Hematopoietic multipotent progenitor cell treated with erythropoietin and hydrocortisone succinate and interleukin-3 and kit ligand, for 8 days (in vitro differentiated cells): Measurements from ENCODE around the gene TBC1D2B.
"Not testable (repeated sequence)": the region's sequence is repeated elsewhere in the genome, so short reads cannot be mapped to it uniquely, and the experiment has no call there.

Experiments used
- DNase-seq: peaks from one replicate; pipeline ENCODE4 v3.0.0-alpha.2; 2015

Gene TBC1D2B

DNA sequence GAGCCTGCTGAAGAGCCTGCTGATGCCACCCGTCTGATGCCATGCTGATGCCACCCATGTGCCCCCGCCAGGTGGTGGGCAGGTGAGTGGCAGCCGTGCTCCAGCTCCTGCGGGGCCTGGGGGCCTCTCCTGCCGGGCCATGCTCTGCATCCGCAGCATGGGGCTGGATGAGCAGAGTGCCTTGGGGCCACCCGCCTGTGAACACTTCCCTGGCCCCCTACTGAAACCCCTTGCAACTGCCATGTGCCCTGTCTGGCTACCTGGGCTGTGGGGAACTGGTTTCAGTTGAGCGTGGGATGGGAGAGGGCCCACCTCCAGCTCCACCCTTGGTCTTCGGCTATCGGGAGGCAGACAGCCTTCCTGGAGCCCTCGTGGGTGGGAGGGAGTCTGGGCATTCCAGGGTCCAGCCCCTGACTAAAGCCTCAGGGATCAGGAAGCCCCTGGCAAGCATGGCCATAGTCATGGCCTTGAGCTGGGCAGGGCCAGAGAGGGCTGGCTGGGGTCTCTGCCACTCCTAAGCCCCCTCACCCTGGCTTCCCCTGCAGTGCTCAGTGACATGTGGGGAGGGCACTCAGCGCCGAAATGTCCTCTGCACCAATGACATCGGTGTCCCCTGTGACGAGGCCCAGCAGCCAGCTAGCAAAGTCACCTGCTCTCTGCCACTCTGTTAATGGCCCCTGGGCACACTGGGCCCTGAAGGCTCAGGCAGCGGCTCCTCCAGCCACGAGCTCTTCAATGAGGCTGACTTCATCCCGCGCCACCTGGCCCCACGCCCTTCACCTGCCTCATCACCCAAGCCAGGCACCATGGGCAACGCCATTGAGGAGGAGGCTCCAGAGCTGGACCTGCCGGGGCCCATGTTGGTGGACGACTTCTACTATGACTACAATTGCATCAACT lies 92.2 kb downstream of the TBC1D2B start:
- no peak for DNase-seq

DNA sequence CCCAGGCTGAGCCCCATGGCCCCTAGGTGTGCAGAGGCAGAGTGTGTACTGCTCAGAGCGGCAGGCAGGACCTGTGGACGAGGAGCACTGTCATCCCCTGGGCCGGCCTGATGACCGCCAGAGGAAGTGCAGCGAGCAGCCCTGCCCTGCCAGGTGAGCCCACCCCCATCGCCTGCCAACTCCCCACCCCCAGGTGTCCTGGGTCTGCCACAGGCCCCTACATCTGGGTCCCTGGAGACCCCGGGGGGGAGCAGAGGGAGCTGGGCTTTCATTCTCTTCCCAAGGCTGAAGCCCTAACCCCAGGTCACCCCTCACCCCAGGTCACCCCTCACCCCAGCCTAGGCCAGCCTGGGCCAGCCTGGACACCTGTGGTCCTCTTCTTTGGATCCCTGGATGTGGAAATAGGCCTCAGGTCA lies 93.1 kb downstream of the TBC1D2B start:
- no peak for DNase-seq

DNA sequence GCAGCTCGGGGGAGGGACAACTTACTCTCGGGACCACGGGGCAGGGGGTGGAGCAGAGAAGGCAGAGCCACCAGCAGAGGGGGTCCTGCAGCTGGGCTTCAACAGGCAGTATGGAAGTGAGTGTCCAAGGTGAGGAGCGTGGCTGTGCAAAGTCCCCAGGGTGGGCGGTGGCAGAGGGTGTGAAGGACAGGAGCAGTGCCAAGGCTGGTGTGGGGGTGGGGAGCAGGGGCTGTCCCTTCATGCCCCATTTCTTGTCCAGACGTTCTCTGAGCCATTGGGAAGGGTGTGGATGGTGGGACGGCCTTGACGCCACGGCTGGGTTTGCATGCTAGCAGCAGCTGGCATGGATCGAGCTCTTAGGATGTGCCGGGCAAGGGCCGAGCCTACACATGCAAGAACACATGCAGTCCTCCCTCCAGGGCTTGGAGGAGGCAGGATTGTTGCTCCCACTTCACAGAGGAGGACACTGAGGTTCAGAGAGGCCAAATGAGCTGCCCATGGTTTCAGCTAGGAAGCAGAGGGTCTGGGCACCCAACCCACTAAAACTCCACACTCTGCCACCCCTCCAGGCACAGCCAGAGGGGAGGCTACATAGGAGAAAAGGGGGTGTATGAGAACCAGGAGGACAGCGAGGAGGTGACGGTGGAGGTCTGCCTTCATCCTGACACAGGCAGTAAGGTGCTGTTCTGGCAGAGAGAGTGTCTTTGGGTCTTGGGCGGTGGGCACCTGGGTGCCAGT lies 93.6 kb downstream of the TBC1D2B start:
- no peak for DNase-seq

DNA sequence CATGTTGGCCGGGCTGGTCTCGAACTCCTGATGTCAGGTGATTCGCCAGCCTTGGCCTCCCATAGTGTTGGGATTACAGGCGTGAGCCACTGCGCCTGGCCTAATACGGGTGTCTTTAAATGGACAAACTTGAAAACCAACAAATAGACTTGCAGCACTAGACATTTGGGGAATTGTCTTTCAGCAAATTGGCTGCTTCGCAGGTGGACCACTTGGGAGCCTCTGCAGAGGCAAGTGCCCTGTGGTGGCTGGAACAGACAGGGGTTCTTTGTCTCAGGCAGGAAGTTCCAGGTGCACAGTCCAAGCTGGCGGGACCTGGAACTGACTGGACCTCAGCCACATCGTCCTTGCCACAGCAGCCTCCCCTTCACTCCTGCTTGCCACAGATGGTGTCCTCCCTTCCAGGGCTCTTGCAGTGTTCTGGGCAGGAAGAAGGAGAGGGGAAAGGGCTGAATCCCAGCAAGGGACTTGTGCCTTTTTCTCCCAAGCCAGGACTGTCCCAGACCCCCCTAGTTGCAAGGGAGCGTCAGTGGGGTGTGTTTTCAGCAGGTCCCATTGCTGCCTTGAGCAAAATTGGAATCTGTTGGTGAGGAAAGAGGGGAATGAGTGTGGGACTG lies 94.3 kb downstream of the TBC1D2B start:
- no peak for DNase-seq

DNA sequence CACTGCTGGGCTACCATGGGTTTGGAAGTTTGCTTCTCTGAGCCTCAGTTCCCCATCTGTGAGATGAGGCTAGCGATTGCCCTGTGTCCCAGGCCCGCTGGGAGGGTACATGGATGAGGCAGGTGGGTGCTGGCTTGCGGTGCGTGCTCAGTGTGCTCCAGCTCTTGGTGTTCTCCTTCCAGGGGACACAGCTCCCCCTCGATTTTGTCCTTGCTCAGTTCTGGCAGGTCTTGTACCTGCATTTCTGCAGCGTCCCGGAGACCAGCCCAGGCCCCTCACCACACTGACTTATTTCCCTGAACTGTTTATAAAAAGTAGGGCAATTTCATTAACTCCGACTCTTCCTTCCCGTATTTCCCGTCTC lies 95.4 kb downstream of the TBC1D2B start:
- DNase-seq = no peak

DNA sequence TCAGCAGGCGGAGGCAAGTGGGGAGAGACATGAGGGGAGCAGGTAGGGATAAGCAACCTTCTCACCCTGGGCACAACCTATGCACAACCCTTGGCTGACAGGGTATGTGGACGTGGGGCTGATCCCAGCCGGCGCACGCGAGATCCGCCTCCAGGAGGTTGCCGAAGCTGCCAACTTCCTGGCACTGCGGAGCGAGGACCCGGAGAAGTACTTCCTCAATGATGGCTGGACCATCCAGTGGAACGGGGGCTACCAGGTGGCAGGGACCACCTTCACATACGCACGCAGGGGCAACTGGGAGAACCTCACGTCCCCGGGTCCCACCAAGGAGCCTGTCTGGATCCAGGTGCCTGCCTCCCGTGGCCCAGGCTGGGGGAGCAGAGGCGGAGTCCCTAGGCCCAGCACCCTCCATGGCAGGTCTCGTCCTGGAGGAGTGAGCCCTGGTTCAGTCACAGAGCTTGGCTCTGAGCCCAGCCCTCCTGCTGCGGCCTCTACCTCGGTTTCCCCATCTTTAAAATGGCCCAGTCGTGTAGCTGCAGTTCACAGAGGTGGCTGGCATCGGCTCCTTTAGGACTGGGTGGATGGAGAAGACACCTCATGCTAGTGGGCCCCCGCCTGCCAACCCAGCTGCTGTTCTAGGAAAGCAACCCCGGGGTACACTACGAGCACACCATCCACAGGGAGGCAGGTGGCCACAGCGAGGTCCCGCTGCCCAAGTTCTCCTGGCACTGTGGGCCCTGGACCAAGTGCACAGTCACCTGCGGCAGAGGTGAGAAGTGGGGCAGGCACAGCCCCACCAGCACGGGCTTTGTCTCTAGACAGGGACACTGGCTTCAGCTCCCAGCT lies 96.0 kb downstream of the TBC1D2B start:
- DNase-seq = no peak

DNA sequence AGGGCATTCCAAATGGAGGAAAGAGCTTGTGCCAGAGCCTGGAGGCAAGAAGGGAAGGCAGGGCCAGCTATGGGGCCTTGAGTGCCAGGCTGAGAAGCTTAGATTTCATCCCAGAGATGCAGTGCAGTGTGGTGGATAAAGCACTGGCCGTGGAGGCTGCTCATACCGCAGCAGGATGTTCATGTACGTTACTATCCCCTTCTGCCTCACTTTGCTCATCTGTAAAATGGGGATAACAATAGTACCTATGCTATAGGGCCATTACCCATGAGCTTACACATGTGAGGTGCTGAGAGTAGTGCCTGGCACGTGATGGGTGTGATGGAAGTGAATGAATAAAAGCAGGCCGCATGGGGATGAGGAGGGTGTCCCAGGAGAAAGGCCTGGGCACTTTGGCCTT lies 96.8 kb downstream of the TBC1D2B start:
- not testable (repeated sequence) for DNase-seq

DNA sequence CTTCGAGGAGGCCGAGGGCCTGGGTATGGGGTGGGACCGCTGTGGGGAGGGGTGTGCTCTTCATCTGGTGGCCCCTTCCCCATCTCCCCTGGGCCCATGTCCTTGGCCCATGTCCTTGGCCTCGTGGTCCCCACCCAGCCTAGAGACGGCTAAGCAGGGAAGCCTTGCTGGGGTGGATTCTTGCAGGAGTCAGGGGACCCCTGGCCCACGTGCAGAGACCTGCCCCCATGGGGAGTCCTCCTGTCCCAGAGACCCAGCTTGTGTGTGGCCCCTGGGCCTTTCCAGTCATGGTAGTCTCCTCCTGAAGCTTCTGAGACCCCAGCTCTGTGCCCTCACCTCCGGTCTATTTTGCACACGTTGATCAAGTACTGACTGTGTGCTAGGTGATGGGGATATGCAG lies 97.4 kb downstream of the TBC1D2B start:
- no peak for DNase-seq

DNA sequence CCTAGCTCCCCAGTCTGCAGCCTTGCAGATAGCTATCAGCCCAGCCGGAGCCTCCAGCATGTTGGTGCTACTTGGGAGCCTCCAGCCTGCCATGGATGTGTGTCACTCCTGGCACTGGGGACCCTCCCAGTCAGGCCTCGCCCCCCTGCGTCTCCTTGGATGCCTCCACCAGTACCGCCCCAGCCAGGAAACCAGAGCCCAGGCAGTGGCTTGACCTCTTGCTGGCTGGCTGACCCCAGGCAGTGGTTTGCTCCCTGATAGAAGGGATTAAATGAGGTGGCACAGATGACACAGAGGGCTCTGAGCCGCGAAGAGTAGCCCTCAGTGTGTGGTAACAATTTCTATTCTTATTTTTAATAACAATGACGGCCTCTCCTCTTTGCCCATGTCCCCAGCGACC lies 98.4 kb downstream of the TBC1D2B start:
- not testable (repeated sequence) for DNase-seq

DNA sequence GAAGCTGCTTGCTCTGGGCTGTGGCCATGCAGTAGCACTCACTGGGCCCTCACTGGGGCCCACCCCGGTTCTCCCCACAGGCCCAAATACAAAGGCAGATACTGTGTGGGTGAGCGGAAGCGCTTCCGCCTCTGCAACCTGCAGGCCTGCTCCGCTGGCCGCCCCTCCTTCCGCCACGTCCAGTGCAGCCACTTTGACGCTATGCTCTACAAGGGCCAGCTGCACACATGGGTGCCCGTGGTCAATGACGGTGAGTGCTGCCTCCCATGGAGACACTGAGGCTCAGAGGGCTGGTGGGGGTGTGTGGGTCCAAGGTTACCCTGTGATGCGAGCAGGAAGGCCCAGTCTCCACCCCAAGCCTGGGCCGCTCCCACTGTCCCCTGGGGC lies 98.8 kb downstream of the TBC1D2B start:
- not testable (repeated sequence) for DNase-seq

DNA sequence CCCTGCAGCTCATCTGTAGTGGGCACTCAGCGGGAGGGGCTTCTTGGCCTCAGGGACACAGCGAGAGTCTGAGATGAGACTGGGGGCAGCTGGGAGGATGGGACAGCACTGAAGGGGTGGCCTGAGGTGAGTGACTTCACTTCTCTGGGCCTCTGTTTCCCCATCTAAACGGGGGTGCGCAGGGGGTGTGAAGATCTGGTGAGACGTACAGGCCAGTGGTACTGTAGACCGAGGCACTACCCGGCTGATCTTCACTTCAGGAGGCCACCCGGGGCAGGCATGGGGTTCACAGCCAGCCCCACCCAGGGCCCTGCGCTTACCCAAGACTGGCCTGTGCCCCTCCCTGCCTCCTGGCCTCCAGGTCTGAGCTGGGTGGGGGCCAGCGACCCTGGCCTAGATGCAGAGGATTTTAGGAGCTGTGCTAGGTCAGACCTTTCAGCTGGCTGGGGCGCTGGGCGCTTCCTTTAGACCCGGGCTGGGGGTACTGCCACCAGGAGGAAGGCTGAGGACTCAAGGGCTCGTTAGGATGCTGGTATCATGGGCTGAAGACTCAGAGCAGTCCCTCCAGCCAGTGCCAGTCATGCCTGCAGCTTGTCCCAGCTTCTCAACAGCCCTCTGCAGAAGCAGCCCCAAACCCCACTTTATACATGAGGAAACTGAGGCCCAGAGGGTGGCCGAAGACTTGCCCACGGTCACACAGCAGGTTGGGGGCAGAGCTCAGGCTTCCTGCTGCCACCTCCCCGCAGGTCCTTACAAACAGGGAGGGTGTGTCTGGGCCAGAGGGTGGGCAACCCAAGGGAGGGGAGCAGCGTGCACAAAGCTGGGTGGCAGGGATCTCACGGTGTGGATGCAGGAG lies 99.4 kb downstream of the TBC1D2B start:
- DNase-seq = not testable (repeated sequence)

DNA sequence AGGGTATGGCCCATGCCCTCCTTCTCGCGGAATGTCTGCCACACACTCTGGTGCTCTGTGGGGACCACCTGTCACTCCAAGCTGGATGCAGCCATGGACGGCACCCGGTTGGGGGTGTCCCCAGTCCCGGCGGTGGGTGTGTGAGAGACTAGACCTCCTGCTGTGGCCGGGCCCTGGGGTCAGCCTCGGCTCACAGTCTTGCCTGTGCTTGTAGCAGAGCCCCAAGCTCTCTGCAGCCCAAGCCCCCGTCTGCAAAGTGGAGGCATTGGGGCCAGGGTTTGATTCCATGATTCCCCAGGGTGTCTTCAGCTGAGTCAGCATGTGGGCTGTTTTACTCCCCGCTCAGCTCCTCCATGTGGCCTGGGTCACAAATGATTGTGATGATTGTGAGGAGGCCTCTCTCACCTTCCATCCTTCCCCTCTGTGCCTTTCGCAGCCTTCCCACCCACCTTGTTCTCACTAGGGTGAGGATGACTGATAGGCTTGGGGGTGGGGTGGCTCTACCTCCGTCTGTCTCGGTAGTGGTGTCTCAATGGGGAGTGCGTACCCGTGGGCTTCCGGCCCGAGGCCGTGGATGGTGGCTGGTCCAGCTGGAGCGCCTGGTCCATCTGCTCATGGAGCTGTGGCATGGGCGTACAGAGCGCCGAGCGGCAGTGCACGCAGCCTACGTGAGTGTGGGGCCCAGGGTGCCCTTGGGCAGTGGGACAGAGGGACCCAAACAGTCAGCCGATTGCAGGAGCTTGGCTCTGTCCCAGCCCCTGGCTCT lies 100.6 kb downstream of the TBC1D2B start:
- DNase-seq = not testable (repeated sequence)

DNA sequence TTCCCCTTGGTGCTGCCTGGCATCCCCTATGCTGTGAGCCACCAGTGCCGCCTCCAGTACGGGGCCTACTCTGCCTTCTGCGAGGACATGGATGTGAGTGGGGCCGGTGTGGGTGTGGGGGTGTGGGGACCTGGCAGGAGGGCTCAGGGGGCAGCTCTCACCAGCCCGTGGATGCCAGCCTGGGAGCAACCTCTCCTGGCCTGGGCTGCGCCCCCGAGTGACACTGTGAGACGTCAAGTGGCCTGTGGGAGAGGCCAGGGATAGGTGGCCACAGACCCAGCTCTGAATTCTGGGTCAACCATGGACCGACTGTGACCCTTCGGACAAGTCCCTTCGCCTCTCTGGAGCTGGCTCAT lies 101.4 kb downstream of the TBC1D2B start:
- DNase-seq = not testable (repeated sequence)

DNA sequence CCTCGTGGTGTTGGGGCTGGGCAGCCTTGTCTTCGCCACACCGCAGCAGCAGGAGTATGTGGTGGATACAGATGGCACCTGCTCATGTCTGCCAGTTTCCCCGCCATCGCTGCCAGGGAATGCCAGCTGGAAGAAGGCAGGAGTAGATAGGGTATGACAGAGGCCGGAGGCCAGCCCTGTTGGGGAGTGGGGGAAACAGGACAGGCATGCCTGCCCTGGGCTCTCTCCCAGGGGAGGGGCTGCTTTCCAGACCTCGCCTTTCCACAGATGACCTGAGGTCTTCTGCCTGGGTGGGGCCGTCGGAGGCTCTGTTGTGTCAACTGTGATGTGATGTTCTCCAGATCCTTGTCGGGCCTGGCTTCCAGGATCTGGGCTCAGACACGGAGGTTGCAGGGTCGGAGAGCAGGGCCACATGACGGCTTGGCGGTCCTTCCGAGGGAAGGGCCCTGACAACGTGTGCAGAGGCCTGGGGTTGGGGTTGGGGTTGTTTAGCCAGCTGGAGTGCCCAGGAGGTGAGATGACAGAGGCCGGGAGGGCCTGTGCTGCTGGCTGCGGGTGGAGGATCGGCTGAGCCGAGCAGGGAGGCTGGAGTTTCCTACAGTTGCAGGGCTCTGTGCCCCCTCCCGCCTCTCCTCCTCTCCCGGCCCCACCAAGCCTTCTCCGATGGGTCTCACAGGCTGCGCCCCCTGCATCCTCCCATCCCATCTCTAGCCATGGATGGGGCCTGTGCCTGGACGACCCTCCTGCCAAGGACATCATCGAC lies 102.0 kb downstream of the TBC1D2B start:
- no peak for DNase-seq

DNA sequence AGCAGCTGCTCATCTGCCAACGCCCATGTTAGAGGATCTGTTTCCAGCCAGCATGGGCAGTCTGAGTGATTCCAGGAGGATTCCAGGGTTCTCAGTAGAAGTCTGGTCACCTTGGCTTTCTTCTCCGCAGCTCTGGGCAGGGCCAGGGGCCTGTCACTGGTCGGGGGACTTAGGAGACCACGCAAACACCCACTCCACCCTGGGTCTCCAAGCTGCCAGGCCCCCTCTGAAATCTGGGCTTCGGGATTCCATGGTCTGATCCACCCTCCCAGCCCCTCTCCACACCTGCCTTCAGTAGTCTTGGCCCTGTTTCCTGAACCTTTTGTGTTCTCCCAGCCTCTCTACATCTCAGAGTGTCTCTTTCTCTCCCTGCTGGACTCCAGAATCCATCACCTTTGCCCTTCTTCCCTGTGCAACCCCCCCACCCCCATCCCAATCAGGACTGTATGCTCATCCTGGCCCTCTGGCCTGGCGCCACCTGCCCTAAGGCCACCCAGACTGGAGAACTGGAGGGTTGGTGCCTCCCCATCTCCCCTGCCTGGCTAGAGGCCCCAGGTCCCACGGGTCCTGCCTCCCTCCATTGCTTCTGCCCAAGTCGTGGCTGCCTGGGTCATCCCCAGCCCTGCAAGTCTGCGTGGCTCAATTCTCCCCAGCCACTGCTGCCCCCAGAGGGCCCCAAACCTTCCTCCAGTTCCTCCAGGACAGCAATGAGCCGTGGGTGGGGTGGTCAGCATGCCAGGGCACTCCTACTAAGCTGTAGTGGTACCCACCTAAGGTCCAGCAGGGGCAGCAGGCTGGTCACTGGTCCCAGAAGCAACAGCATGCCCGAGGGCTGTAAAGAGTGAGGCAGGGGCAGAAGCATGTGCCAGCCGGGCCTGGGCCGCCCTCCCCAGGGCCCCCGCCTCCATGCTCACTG lies 102.8 kb downstream of the TBC1D2B start:
- no peak for DNase-seq

DNA sequence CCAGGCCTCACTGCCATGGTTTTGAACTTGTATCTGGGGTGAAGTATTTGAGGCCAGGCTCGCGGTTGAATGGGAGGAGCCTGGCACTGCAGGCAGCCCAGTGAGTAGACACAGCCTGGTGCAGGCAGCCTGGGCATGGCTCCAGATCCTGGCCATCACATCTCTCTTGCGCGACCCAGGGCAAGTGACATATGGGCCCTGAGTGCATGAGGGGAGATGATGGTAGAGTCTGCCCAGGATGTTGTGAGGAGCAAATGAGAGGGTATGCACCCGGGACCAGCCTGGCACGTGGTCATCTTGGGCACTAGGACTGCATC lies 103.5 kb downstream of the TBC1D2B start:
- peak; percentile 80 for DNase-seq

DNA sequence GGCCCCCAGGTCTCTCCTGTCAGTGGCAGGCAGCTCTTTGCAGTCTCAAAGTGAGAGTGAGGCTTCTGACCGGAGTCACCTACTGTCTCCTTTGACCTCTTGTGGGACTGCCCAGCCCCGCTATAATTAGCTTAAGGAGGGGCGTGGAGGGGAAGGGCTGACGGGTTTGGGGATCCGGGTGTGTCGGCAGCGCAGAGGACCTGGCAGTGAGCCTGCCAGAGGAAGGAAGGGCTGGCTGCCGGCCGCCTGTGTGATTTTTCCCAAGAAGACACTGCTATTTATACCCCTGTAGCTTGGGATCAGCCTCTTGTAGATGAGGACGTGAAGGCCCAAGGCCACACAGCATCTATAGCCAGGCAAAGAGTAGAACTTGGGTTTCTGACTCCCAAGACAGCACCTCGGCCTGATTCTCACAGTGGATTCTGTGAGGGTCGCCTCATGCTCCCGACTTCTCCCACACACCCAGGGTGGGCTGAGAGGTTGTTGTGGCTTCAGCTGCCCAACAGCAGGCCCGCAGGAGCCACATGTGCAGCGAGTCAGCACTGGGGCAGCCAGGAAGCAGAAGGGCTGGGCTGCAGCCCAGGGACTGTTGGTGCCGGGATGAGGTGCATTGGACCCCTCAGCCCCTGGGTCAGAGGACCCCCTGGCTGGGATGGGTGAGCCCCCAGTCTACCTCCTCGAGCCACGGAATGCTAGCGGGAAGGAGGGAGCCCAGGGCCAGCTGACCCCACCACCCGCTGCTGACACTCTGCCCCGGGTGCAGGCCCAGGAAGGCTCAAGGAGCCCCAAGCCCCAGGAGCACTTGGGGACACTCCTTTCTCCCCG lies 104.0 kb downstream of the TBC1D2B start:
- DNase-seq = not testable (repeated sequence)

DNA sequence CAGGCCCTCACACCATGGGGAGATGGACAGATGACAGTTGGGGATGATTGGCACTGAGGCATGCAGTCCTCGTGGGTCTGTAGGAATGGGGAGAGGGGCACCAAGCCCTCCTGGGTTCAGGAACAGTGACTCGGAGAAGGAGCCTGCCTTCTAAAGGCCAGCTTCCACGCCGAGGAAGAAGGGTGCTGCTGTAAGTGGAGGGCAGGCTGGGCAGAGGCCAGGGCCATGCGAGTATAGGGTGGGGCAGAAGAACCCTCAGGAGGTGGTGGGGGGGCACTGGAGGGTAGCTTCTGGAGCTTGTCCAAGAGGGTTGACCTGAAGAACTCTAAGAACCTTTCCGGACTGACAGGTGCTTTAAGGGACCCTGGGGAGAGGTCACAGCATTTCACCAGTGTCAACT lies 104.8 kb downstream of the TBC1D2B start:
- not testable (repeated sequence) for DNase-seq
